HepG2 (cell line): Measurements from ENCODE around the gene PLD2. TPM values are rescaled to one million over a fixed set of nuclear protein-coding genes. Genes with fewer than 3 reads are reported as not detected.

Experiments used
- GABPB1 ChIP-seq: IDR thresholded peaks from 2 replicates; pipeline ENCODE4 v1.6.1; 2016; ENCODE audit warnings: mild to moderate bottlenecking, missing genetic modification reagents, moderate library complexity, missing compliant biosample characterization
- HDAC2 ChIP-seq: sonication (generic); formaldehyde crosslinking; IDR thresholded peaks from 2 replicates; pipeline ENCODE4 v1.4.0; 2020; ENCODE audit warnings: missing genetic modification reagents
- HMG20B ChIP-seq: conservative IDR thresholded peaks from 2 replicates; pipeline ENCODE4 v1.6.1; 2016; ENCODE audit warnings: missing genetic modification reagents, missing compliant biosample characterization
- HNF4A ChIP-seq: sonication (generic); formaldehyde crosslinking; IDR thresholded peaks from 2 replicates; pipeline ENCODE4 v1.4.0; 2020; ENCODE audit warnings: missing genetic modification reagents
- MXI1 ChIP-seq: IDR thresholded peaks from 3 replicates; pipeline ENCODE4 v1.6.1; 2012; ENCODE audit warnings: low read depth, low read length, inconsistent platforms, borderline replicate concordance
- ONECUT2 ChIP-seq: sonication (generic); formaldehyde crosslinking; IDR thresholded peaks from 2 replicates; pipeline ENCODE4 v1.4.0; 2020; ENCODE audit warnings: missing genetic modification reagents
- PRMT3 ChIP-seq: sonication (generic); formaldehyde crosslinking; IDR thresholded peaks from 2 replicates; pipeline ENCODE4 v1.8.1; 2022; ENCODE audit warnings: low read depth, mild to moderate bottlenecking, moderate library complexity, missing genetic modification reagents, borderline replicate concordance
- TARDBP ChIP-seq: sonication (generic); formaldehyde crosslinking; IDR thresholded peaks from 2 replicates; pipeline ENCODE4 v1.8.0; 2022; ENCODE audit warnings: mild to moderate bottlenecking, missing genetic modification reagents
- ZBTB26 ChIP-seq: IDR thresholded peaks from 2 replicates; pipeline ENCODE4 v1.6.1; 2016; ENCODE audit warnings: missing compliant biosample characterization, missing genetic modification reagents, borderline replicate concordance
- ZGPAT ChIP-seq: IDR thresholded peaks from 2 replicates; pipeline ENCODE4 v1.6.1; 2016; ENCODE audit warnings: mild to moderate bottlenecking
- ZNF205 ChIP-seq: IDR thresholded peaks from 2 replicates; pipeline ENCODE4 v1.6.1; 2018; ENCODE audit warnings: missing biosample characterization, missing genetic modification reagents
- ZNF350 ChIP-seq: sonication (generic); formaldehyde crosslinking; IDR thresholded peaks from 2 replicates; pipeline ENCODE4 v1.4.0; 2020; ENCODE audit warnings: mild to moderate bottlenecking, low read depth, missing genetic modification reagents, borderline replicate concordance
- ZNF382 ChIP-seq: sonication (generic); formaldehyde crosslinking; IDR thresholded peaks from 2 replicates; pipeline ENCODE4 v1.5.0; 2020; ENCODE audit warnings: missing genetic modification reagents, mild to moderate bottlenecking, borderline replicate concordance
- ZNF510 ChIP-seq: sonication (generic); formaldehyde crosslinking; IDR thresholded peaks from 2 replicates; pipeline ENCODE4 v1.4.0; 2020; ENCODE audit warnings: low read depth, mild to moderate bottlenecking, missing genetic modification reagents
- ZNF724P ChIP-seq: sonication (generic); formaldehyde crosslinking; IDR thresholded peaks from 2 replicates; pipeline ENCODE4 v1.8.0; 2022; ENCODE audit warnings: missing genetic modification reagents, borderline replicate concordance
- ZNF761 ChIP-seq: sonication (generic); formaldehyde crosslinking; conservative IDR thresholded peaks from 2 replicates; pipeline ENCODE4 v1.4.0; 2020; ENCODE audit warnings: mild to moderate bottlenecking, missing genetic modification reagents
- polyA plus RNA-seq, 8 experiments: library from polyadenylated mRNA; depleted of rRNA in 3 of 8; stranded (reverse) in 7 of 8; unstranded in 1 of 8; fragments of >200 nt; fragmentation: Illumina TruSeq in 4 of 8; extraction: Trizol in 4 of 8; gene quantifications; 2 replicates each; pipeline versions ENCODE4 v1.2.1 to v1.2.3, GENCODE V29; 2011 to 2016; ENCODE audit warnings: low read depth in 4 of 8, missing spikeins in 1 of 8, mixed read lengths in 1 of 8; ENCODE audit not compliant: insufficient read depth in 1 of 8
- total RNA-seq, 5 experiments: library from RNA; depleted of rRNA; stranded (reverse); fragments of >200 nt; fragmentation: Illumina TruSeq; extraction: Trizol; gene quantifications; 2 replicates each; pipeline ENCODE4 v1.2.3, GENCODE V29; 2016; ENCODE audit warnings: low read depth in 1 of 5
- TF ChIP-seq, protein P1 (sequence below): sonication (generic); formaldehyde crosslinking; IDR thresholded peaks from 2 replicates; pipeline ENCODE4 v1.4.0; 2020; ENCODE audit warnings: missing genetic modification reagents, mild to moderate bottlenecking, borderline replicate concordance
- TF ChIP-seq, protein P2 (sequence below): sonication (generic); formaldehyde crosslinking; IDR thresholded peaks from 2 replicates; pipeline ENCODE4 v1.8.0; 2022; ENCODE audit warnings: missing genetic modification reagents, mild to moderate bottlenecking, moderate library complexity, borderline replicate concordance
- TF ChIP-seq, protein P3 (sequence below): sonication (generic); formaldehyde crosslinking; IDR thresholded peaks from 2 replicates; pipeline ENCODE4 v1.4.0; 2020; ENCODE audit warnings: mild to moderate bottlenecking, missing genetic modification reagents

PLD2 gene
- total and polyA plus RNA-seq, 2 of the 13 experiments (the other 11 are each of a cell fraction or from before 2014, with no cell fraction given), result 13.4 to 29.7 TPM

DNA sequence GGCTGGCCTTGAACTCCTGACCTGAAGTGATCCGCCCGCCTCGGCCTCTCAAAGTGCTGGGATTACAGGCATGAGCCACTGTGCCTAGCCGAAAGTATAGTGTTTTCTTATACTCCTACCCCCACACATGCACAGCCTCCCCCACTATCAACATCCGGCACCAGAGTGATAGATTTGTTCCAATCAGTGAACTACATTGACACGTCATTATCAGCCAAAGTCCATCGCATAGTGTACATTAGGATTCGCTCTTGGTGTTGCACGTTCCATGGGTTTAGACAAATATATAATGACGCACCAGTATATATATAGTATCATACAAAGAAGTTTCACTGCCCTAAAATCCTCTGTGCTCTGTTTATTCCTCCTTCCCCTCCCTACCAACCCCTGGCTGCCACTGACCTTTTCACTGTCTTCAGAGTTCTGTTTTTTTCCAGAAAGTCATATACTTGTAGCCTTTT is 47.1 kb upstream of the PLD2 start (continued):
- TF ChIP-seq ONECUT2 (no peak), ZNF205 (CRISPR knock-in tag) (peak; percentile 85; the same call in 1 of the 2 replicates), HNF4A (CRISPR knock-in tag) (peak; percentile 95), ZBTB26 (no peak; the same call in 1 of the 2 replicates), ZNF761 (CRISPR knock-in tag) (no peak; the same call in 1 of the 2 replicates), MXI1 (peak; percentile 49; the same call in 1 of the 3 replicates), TARDBP (CRISPR knock-in tag) (peak; percentile 93), GABPB1 (CRISPR knock-in tag) (peak; percentile 73), ZNF382 (CRISPR knock-in tag) (no peak), HMG20B (CRISPR knock-in tag) (peak; percentile 88; the same call in 1 of the 2 replicates), ZNF724P (no peak), ZNF350 (CRISPR knock-in tag) (peak; percentile 69), HDAC2 (CRISPR knock-in tag) (peak; percentile 91), ZGPAT (CRISPR knock-in tag) (peak; percentile 92), PRMT3 (CRISPR knock-in tag) (no peak), ZNF510 (CRISPR knock-in tag) (peak; percentile 72; the same call in 1 of the 2 replicates)
- TF ChIP-seq, protein P1, sequence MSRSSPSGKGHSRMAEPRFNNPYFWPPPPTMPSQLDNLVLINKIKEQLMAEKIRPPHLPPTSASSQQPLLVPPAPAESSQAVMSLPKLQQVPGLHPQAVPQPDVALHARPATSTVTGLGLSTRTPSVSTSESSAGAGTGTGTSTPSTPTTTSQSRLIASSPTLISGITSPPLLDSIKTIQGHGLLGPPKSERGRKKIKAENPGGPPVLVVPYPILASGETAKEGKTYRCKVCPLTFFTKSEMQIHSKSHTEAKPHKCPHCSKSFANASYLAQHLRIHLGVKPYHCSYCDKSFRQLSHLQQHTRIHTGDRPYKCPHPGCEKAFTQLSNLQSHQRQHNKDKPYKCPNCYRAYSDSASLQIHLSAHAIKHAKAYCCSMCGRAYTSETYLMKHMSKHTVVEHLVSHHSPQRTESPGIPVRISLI (CRISPR knock-in tag), result peak; percentile 87; the same call in 1 of the 2 replicates
- TF ChIP-seq, protein P2, sequence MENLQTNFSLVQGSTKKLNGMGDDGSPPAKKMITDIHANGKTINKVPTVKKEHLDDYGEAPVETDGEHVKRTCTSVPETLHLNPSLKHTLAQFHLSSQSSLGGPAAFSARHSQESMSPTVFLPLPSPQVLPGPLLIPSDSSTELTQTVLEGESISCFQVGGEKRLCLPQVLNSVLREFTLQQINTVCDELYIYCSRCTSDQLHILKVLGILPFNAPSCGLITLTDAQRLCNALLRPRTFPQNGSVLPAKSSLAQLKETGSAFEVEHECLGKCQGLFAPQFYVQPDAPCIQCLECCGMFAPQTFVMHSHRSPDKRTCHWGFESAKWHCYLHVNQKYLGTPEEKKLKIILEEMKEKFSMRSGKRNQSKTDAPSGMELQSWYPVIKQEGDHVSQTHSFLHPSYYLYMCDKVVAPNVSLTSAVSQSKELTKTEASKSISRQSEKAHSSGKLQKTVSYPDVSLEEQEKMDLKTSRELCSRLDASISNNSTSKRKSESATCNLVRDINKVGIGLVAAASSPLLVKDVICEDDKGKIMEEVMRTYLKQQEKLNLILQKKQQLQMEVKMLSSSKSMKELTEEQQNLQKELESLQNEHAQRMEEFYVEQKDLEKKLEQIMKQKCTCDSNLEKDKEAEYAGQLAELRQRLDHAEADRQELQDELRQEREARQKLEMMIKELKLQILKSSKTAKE, result peak; percentile 84
- TF ChIP-seq, protein P3, sequence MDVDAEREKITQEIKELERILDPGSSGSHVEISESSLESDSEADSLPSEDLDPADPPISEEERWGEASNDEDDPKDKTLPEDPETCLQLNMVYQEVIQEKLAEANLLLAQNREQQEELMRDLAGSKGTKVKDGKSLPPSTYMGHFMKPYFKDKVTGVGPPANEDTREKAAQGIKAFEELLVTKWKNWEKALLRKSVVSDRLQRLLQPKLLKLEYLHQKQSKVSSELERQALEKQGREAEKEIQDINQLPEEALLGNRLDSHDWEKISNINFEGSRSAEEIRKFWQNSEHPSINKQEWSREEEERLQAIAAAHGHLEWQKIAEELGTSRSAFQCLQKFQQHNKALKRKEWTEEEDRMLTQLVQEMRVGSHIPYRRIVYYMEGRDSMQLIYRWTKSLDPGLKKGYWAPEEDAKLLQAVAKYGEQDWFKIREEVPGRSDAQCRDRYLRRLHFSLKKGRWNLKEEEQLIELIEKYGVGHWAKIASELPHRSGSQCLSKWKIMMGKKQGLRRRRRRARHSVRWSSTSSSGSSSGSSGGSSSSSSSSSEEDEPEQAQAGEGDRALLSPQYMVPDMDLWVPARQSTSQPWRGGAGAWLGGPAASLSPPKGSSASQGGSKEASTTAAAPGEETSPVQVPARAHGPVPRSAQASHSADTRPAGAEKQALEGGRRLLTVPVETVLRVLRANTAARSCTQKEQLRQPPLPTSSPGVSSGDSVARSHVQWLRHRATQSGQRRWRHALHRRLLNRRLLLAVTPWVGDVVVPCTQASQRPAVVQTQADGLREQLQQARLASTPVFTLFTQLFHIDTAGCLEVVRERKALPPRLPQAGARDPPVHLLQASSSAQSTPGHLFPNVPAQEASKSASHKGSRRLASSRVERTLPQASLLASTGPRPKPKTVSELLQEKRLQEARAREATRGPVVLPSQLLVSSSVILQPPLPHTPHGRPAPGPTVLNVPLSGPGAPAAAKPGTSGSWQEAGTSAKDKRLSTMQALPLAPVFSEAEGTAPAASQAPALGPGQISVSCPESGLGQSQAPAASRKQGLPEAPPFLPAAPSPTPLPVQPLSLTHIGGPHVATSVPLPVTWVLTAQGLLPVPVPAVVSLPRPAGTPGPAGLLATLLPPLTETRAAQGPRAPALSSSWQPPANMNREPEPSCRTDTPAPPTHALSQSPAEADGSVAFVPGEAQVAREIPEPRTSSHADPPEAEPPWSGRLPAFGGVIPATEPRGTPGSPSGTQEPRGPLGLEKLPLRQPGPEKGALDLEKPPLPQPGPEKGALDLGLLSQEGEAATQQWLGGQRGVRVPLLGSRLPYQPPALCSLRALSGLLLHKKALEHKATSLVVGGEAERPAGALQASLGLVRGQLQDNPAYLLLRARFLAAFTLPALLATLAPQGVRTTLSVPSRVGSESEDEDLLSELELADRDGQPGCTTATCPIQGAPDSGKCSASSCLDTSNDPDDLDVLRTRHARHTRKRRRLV (CRISPR knock-in tag), result 0 out of 2 replicates have a peak, but pooled peaks have one; percentile 25
